OCI-LY1 (cell line): Measurements from ENCODE around the gene VOPP1.

Source experiments
- H2AFZ ChIP-seq: fragments of 200-600 bp; sonication (generic), shearing (Covaris generic); 2 replicates; pipeline ENCODE4 v1.6.0; 2014; ENCODE audit warnings: antibody characterized with exemption, mild to moderate bottlenecking, low read length
- H3F3A ChIP-seq: fragments of 200-600 bp; sonication (generic), shearing (Covaris generic); 2 replicates; pipeline ENCODE4 v1.6.0; 2014; ENCODE audit warnings: mild to moderate bottlenecking, antibody characterized with exemption, low read length, moderate library complexity; ENCODE audit not compliant: insufficient read depth
- H3K27ac ChIP-seq: fragments of 200-600 bp; sonication (generic); 2 replicates; pipeline ENCODE4 v1.5.1; 2014; ENCODE audit warnings: low read length, mixed run types, mild to moderate bottlenecking, low read depth; ENCODE audit not compliant: poor library complexity, severe bottlenecking
- H3K27me3 ChIP-seq: fragments of 200-600 bp; sonication (generic); 2 replicates; pipeline ENCODE4 v1.6.0; 2014; ENCODE audit warnings: antibody characterized with exemption, mild to moderate bottlenecking, low read length, moderate library complexity; ENCODE audit not compliant: insufficient read depth
- H3K36me3 ChIP-seq: fragments of 200-600 bp; sonication (generic); 2 replicates; pipeline ENCODE4 v1.6.1; 2014; ENCODE audit warnings: mild to moderate bottlenecking, antibody characterized with exemption, low read length, moderate library complexity, mixed read lengths; ENCODE audit not compliant: insufficient read depth
- H3K4me1 ChIP-seq: fragments of 200-600 bp; sonication (generic); 2 replicates; pipeline ENCODE4 v1.5.1; 2014; ENCODE audit warnings: mild to moderate bottlenecking, low read length, moderate library complexity; ENCODE audit not compliant: insufficient read depth, severe bottlenecking
- H3K4me2 ChIP-seq: fragments of 200-600 bp; sonication (generic), shearing (Covaris generic); 2 replicates; pipeline ENCODE4 v1.6.1; 2014; ENCODE audit warnings: low read length
- H3K4me3 ChIP-seq: fragments of 200-600 bp; sonication (generic); 2 replicates; pipeline ENCODE4 v1.5.1; 2014; ENCODE audit warnings: low read length, low read depth, mild to moderate bottlenecking, mixed read lengths; ENCODE audit not compliant: poor library complexity, severe bottlenecking
- H3K79me2 ChIP-seq: fragments of 200-600 bp; shearing (Covaris generic); 2 replicates; pipeline ENCODE4 v1.6.1; 2016; ENCODE audit warnings: mixed run types, low read length, mixed read lengths; ENCODE audit not compliant: insufficient read depth
- H3K9ac ChIP-seq: fragments of 200-600 bp; sonication (generic), shearing (Covaris generic); 2 replicates; pipeline ENCODE4 v1.6.1; 2014; ENCODE audit warnings: mild to moderate bottlenecking, low read length, mixed read lengths
- H3K9me2 ChIP-seq: fragments of 200-600 bp; sonication (generic), shearing (Covaris generic); 2 replicates; pipeline ENCODE4 v1.6.1; 2014; ENCODE audit warnings: low read depth, mild to moderate bottlenecking, low read length, mixed read lengths
- H3K9me3 ChIP-seq: fragments of 200-600 bp; shearing (Covaris generic); 2 replicates; pipeline ENCODE4 v1.6.1; 2014; ENCODE audit warnings: low read length, mixed read lengths
- H4K20me1 ChIP-seq: fragments of 200-600 bp; sonication (generic), shearing (Covaris generic); 2 replicates; pipeline ENCODE4 v1.6.0; 2016; ENCODE audit warnings: mild to moderate bottlenecking, low read length; ENCODE audit not compliant: insufficient read depth
- CTCF ChIP-seq: fragments of 200-600 bp; sonication (generic), shearing (Covaris generic); IDR thresholded peaks from 2 replicates; pipeline ENCODE4 v1.5.1; 2017; ENCODE audit warnings: mild to moderate bottlenecking, antibody characterized with exemption, low read length, moderate library complexity, mixed read lengths
- EZH2 ChIP-seq: fragments of 200-600 bp; sonication (generic), shearing (Covaris generic); IDR thresholded peaks from 2 replicates; pipeline ENCODE4 v1.8.0; 2017; ENCODE audit warnings: borderline replicate concordance, mixed run types, mild to moderate bottlenecking, antibody characterized with exemption, low read length, moderate library complexity, mixed read lengths

The VOPP1 gene

GRCh38 chr7:55449205-55449991 is 122.9 kb downstream of the VOPP1 start:
- TF ChIP-seq EZH2 (no peak), CTCF (no peak)
- no peaks in the 10 kb centered on the region for H4K20me1 ChIP-seq
- H3K9me3 ChIP-seq: no peaks in the 10 kb centered on the region
- H3K4me1 ChIP-seq: no peaks in the 10 kb centered on the region
- H3K4me2 ChIP-seq: no peak overlapping the region
- H3K27me3 ChIP-seq: no peaks in the 10 kb centered on the region
- no peaks in the 10 kb centered on the region for H3K79me2 ChIP-seq
- peaks cover 39% of the 10 kb centered on the region for H3K36me3 ChIP-seq
- no peak overlapping the region for H3K9ac ChIP-seq
- no peak overlapping the region for H2AFZ ChIP-seq
- no peaks in the 10 kb centered on the region for H3F3A ChIP-seq
- H3K9me2 ChIP-seq: no peaks in the 10 kb centered on the region
- H3K4me3 ChIP-seq: no peak overlapping the region
- no peak overlapping the region for H3K27ac ChIP-seq

- Histone ChIP-seq H3F3A (no peaks in the 10 kb centered on the region), H3K9me3 (no peaks in the 10 kb centered on the region), H3K79me2 (no peaks in the 10 kb centered on the region), H3K27me3 (no peaks in the 10 kb centered on the region), H2AFZ (no peak overlapping the region), H3K36me3 (peaks cover 39% of the 10 kb centered on the region), H3K9ac (no peak overlapping the region), H3K4me3 (no peak overlapping the region), H3K4me1 (no peaks in the 10 kb centered on the region), H4K20me1 (no peaks in the 10 kb centered on the region), H3K9me2 (no peaks in the 10 kb centered on the region), H3K4me2 (no peak overlapping the region), H3K27ac (no peak overlapping the region)
- TF ChIP-seq EZH2 (no peak), CTCF (no peak)
Observed at GRCh38 chr7:55448526-55448925, 123.8 kb downstream of the VOPP1 start.

GRCh38 chr7:55444786-55445185 is 127.5 kb downstream of the VOPP1 start:
- Histone ChIP-seq H3K9me3 (no peaks in the 10 kb centered on the region), H3K36me3 (peaks cover 16% of the 10 kb centered on the region), H3K4me2 (no peak overlapping the region), H3K27ac (no peak overlapping the region), H3K4me1 (no peaks in the 10 kb centered on the region), H2AFZ (no peak overlapping the region), H3K27me3 (no peaks in the 10 kb centered on the region), H3K79me2 (no peaks in the 10 kb centered on the region), H3K9ac (no peak overlapping the region), H4K20me1 (no peaks in the 10 kb centered on the region), H3K9me2 (no peaks in the 10 kb centered on the region), H3K4me3 (no peak overlapping the region), H3F3A (no peaks in the 10 kb centered on the region)
- TF ChIP-seq EZH2: no peak
- no peak for TF ChIP-seq CTCF
